SW480 (cell line): ENCODE results near the gene MX1.
A peak's percentile ranks its signal among the peaks of the same experiment; 100 is the strongest.

Source experiments
- DNase-seq: peaks from one replicate; pipeline ENCODE4 v3.0.0-alpha.2; 2016; ENCODE audit warnings: low spot score

The MX1 gene

DNA sequence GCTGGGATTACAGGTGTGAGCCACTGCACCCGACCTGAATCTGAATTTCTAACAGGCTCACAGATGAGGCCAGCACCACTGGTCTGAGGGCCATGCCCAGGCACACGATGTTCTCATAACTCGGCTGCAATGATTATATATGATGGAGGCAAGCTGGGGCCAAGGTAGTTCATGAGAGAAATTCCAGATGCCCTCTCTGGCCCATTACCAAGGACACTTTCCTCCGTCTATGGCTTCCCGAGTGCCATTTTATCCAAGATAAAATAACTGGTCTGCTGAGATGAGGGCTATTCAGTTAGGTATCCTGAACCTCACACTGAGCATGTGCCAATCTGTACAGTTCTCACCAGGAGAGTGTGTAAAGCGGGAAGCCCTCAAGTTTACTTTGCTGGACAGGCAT lies 65.4 kb downstream of the MX1 start:
- DNase-seq = no peak

DNA sequence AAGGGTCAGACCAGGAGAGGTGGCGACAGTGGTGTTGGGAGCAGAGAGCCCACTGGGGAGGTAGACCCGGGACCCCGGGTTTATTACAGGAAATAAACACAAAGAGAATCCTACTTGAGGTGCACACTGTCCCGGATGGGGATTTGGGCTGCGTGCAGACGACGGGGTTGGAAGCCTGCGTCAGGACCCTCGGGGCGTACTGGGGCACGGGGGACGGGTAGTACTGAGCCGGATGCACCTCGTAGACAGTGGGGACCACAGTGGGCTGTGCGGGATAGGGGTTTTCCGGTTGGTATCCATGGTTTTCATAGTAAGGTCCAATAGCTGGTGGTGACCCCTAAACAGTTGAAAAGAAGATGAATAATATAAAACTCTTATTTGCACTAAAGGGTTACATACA lies 68.2 kb downstream of the MX1 start:
- DNase-seq = no peak

DNA sequence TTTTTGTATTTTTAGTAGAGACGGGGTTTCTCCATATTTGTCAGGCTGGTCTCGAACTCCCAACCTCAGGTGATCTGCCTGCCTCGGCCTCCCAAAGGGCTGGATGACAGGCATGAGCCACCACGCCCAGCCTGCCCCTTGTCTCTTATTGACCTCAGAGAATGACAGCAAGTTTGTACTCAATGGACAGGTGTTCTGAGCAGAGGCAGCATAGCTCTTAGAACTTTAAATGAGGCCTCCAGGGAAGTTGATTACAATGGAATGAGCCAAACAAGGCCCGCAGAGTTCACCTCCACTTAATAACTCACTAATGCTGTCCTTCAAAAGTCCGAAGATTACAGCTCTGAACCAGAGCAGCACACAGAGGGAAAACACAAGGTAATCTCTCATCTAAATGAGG lies 71.0 kb downstream of the MX1 start:
- no peak for DNase-seq

DNA sequence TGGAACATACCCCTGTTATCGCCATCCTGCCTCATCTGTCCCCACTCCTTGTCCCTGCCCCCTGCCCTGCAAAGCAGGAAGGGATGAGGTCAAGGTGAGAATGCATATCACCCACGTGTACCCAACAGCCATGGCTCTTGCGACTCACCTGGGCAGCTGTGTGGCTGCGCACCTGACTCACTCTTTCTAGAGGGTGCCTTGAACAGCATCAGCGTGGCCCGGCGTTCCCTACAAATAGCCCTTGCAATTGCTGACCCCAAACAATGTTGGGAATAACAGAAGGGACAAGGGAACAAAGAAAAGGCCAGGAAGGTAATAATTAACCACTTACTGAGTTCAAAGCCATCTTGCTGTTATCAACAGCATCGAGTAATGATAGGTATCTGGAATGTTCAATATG lies 71.7 kb downstream of the MX1 start:
- no peak for DNase-seq

DNA sequence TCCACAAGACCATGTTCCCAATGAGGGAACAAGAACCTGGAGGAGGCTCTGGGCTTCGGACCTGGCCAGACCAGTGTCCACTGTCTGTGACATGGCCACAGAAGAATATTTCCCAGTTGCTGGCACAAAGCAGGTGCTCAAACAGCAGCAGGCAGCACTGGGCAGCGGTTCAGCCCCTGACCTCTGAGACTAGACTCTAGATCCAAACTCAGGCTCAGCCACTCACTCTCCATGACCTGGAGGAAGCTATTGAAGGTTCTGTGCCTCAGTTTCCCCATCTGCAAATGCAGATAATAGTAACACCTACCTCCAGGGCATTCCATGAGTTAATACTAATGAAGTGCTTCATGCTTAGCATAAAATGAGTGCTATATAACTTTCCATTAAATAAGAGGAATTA lies 73.9 kb downstream of the MX1 start:
- no peak for DNase-seq

DNA sequence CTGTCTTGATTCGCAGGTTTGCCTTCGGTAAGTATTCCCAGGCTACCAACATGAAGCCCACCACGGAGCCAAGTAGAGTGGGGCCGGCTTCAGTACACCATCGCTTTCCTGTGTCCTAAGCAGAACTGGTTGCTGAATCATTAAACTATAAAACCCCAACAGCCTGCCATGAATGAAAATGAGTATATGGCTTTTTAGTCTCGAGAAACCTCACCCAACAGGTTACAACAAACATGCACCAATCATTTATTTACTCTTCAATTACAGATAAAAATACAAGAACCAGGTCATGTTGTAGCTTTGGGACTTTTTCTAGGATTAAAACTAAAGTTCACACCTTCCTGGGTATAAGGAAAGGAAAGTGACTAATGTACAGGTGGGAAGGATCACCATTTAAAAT lies 74.3 kb downstream of the MX1 start:
- DNase-seq = no peak

DNA sequence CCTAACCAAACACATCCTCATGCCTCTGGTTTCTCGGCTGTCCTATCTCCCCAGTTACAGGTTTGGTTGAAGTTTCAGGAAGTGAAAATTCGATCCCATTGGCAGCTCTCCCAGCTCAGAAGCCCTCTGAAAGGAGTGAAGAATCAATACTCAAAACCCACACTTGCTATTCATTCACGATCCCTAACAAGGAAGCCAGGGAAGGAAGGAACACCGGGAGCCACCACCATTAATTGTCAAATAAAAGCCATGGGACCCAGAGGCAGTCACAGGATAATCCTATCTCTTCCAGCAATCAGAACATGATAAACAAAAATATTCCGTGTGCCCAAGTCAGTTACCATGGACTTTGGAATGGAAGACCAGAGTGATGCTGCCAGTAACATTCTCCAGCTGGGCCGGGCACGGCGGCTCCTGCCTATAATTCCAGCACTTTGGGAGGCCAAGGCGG lies 74.9 kb downstream of the MX1 start:
- no peak for DNase-seq

DNA sequence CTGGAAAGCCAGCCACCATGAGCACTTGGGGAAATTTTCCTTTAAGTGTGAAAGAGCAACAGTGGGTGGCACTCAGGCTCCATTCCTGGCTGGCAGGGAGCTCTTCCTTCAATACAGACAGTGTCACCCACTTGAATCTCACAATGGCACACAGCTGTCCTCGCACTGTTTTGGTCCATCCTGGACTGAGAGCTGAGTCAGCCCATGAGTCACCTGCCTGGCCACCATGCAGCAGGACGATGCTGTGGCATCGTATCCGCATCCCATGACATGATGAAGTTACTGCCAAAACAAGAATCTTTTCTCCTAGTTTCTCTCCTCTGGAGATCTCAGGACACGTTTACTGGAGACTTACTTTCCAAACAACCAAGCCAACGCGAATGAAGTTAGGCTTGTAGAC lies 75.9 kb downstream of the MX1 start:
- DNase-seq = peak; percentile 68

DNA sequence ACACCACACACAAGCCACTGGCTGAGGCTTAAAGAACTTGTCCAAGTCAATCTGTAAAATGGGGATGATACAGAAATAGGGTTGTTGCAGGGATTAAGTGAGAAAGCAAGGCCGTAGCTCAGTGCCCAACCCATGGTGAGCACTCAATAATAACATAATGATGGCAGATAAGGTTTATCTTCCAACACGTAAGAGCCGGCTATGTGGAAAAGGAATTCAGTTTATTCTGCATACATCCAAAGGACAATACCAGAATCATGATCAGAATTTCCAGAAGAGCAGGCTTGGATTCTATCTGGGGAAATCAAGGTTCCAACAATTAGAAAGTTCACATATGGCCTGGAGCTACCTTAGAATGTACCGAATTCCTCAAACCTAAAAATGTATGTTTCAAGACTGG lies 77.3 kb downstream of the MX1 start:
- DNase-seq = no peak

DNA sequence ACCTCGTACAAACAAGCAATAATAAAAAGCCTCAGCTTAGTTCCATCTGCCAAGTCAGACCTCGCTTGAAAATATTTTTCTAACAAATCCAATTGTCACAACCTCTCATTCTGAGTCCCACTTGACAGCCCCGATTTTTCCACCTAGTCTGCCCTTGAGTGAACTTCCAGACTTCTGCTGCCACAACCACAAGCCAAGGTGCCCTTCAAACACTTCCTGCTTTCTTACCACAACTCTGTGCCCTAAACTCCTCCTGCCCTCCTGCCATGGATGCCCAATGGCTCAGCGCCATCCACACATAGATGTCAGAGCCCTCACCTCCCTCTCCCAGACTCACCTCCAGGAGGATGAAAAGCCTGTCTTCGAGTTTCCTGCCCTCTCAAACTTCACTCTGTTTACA lies 78.0 kb downstream of the MX1 start:
- DNase-seq = no peak

DNA sequence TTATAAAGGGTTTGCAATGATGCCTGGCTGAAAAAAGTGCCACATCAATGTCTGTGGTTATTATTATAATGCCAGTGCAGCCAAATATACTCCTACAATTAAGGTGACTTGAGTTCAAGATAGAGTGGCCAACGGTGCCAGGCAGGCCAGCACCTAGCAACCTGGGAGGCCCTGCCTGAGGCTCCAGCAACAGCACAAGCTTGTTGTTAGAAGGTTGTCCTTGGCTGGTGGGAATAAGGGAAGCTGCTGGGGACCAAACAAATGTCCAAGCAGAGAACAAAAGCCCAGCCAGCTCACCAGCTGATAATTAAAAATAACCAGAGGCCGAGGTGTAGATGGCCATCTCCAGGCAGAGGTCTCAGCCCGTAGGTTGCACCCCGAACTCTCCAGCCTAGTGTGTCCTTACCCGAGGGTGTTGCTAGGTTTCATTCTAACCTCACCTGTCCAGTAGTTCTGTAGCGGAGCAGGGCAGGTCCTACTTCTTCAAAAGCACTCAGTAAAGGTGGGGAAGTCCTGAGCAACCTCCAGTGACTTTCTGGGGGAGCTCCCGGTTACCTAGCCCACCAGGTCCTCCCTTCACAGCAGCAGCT lies 80.1 kb downstream of the MX1 start:
- DNase-seq = no peak

DNA sequence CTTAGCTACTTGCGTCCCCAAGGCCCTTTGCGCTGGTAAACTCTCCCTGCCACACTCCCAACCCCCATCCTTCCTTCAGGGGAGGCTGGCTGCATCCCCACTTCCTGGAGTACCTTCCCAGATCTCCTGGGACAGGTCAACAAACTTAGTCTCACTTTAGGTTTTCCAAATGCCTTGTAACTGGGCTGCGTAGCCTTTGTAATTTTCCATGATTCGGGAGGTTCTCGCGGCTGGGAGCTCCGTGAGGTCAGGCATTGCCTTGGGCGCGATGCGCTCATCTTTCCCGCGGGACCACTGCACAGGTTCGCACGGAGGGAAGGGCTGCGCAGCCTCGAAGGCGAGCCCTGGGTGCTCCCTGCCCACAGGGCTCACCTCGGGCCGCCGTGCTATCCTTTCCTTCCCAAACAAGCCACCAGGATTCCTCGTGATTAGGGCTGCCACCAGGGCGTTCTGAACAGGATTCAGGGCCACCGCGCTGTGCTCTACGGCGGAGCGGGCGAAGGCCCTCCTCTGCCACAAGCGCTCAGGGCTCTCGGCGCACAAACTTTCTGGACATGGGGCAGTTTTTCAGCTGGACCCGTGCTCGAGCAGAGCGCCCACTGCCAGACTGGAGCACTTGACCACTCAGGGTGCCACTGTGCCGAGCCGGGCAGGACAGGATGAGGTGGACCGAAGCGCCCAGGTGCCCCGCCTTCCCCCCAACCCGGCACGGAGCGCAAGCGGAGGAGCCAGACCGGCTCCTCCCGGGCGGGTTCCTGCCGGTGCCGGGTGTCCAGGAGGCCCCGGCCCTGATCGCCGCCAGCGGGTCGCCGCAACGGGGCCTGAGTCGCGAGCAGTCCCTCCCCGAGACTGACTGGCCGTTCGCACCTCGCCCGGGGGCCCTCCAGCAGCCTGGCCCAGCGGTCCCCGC lies 80.8 kb downstream of the MX1 start:
- DNase-seq = peak; percentile 71

DNA sequence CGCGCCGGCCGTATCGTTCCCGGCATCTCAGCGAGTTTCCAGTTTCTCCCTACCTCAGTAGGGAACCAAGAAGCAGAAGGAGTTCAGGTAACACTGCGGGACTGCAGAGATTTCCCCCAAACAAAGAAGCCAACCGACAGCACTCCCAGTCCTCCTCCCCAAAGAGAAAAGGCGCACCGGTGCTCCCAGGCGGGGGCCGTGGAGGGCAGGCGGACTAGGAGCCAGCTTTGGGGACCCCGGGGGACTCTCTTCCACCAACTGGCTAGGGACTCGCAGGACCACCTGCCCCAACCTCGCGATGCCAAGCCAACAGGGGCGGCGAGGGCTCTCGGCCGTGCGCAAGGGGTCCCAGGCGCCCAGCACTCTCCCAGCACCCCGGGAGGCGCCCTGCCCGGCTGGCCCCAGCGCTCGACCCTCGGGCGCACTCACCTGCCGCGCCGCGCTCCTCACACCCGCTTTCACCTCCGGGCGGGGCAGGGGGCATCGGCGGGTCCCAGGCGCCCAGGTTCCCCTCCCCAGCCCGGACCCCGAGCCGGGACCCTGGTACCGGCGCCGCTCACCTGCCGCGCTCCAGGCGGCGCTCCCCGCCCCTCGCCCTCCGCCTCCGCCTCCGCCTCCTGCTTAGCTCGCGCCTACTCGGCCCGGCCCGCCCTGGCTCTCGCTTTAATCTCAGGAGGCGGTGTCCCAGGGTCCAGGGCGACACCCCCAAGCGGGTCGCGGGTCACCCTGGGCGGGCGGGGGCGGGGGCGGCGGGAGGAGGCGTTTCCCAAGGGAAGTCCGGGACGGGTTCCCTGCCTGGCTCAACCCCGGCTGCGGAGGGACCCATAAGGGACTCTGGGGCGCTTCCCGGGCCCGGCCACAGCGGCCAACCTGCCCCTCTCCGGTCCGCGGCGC lies 81.7 kb downstream of the MX1 start, which contains the start of gene TMPRSS2:
Gene TMPRSS2, minus strand, starts transcription at position 638 of the 894 bp plus-strand sequence. CDS start 10,025 bp downstream, outside the sequence.
- peak; percentile 68 for DNase-seq

DNA sequence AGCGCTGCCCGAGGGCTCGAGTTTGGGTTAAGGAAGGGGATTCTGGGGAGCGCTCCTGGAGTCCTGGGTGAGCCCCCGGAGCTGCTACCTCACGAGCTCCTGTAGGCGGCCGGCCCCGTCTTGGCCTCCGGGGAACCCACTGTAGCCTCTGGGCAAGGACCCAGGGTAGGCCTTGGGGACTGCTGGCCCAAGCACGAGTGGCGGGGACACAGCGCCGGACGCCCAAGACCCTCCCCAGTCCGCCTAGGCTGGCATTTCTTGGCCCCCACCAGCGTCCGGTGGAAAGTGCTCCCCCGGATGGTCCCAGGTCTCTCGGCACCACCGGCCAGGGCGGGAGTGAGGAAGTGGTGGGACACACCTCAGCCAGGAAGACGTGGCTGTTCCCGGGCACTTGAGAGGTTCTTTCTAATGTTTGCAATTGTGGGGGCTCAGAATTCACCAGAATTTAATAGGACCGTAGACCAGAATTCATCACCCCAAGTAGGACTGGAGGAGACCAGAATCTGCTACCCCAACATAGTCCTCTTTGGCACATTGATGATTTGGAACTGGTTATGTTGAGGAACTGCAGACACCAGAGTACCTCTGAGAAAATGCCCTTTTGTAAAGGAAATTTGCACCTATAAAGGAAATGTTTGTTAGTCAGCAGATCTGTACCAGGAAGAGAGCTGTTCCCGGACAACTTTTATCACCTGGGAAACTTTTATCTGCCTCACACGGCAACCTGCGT lies 82.5 kb downstream of the MX1 start:
- no peak for DNase-seq
